Measurements from ENCODE around the gene ITPR1. TPM values are rescaled to one million over a fixed set of nuclear protein-coding genes. Genes with fewer than 3 reads are reported as not detected.

The ITPR1 gene
- total RNA-seq, 1 donor from 2014 or later: 251 TPM

GRCh38 chr3:4773583-4773982 is 280.4 kb downstream of the ITPR1 start:
- no peak for DNase-seq (ENCODE audit: low spot score)

- DNase-seq (ENCODE audit: low spot score): no peak
Measured at GRCh38 chr3:4774531-4774930, 281.4 kb downstream of the ITPR1 start.

- peak; percentile 43 for DNase-seq (ENCODE audit: low spot score)
Measured at GRCh38 chr3:4776399-4776979, 283.3 kb downstream of the ITPR1 start.

GRCh38 chr3:4776980-4777581 is 283.9 kb downstream of the ITPR1 start:
- DNase-seq (ENCODE audit: low spot score): peak; percentile 63

- DNase-seq (ENCODE audit: low spot score): peak; percentile 48
Measured at GRCh38 chr3:4778119-4778518, 285.0 kb downstream of the ITPR1 start.

- no peak for DNase-seq (ENCODE audit: low spot score)
Measured at GRCh38 chr3:4778740-4779139, 285.6 kb downstream of the ITPR1 start.

GRCh38 chr3:4780545-4780957 is 287.4 kb downstream of the ITPR1 start:
- no peak for DNase-seq (ENCODE audit: low spot score)

GRCh38 chr3:4782095-4782494 is 288.9 kb downstream of the ITPR1 start:
- DNase-seq (ENCODE audit: low spot score): peak; percentile 18

- DNase-seq (ENCODE audit: low spot score): no peak
Measured at GRCh38 chr3:4785551-4785950, 292.4 kb downstream of the ITPR1 start.

GRCh38 chr3:4786431-4786830 is 293.3 kb downstream of the ITPR1 start:
- DNase-seq (ENCODE audit: low spot score): no peak

GRCh38 chr3:4791358-4791757 is 298.2 kb downstream of the ITPR1 start:
- no peak for DNase-seq (ENCODE audit: low spot score)

- DNase-seq (ENCODE audit: low spot score): no peak
Measured at GRCh38 chr3:4793311-4793710, 300.2 kb downstream of the ITPR1 start.

GRCh38 chr3:4794331-4794730 is 301.2 kb downstream of the ITPR1 start:
- no peak for DNase-seq (ENCODE audit: low spot score)

GRCh38 chr3:4794798-4795197 is 301.6 kb downstream of the ITPR1 start:
- DNase-seq (ENCODE audit: low spot score): no peak

GRCh38 chr3:4795905-4796304 is 302.8 kb downstream of the ITPR1 start:
- no peak for DNase-seq (ENCODE audit: low spot score)

- no peak for DNase-seq (ENCODE audit: low spot score)
Measured at GRCh38 chr3:4797201-4797705, 304.1 kb downstream of the ITPR1 start.

- no peak for DNase-seq (ENCODE audit: low spot score)
Measured at GRCh38 chr3:4799266-4800256, 306.4 kb downstream of the ITPR1 start.

- no peak for DNase-seq (ENCODE audit: low spot score)
Measured at GRCh38 chr3:4800595-4800994, 307.4 kb downstream of the ITPR1 start.

GRCh38 chr3:4801892-4802291 is 308.7 kb downstream of the ITPR1 start:
- no peak for DNase-seq (ENCODE audit: low spot score)

- no peak for DNase-seq (ENCODE audit: low spot score)
Measured at GRCh38 chr3:4802903-4803302, 309.8 kb downstream of the ITPR1 start.

- no peak for DNase-seq (ENCODE audit: low spot score)
Measured at GRCh38 chr3:4804161-4805058, 311.3 kb downstream of the ITPR1 start.
